Fibroblast of villous mesenchyme (primary cell): ENCODE results near the gene ZNF664. TPM values are rescaled to one million over a fixed set of nuclear protein-coding genes. Genes with fewer than 3 reads are reported as not detected.

ENCODE experiments used
- DNase-seq: peaks from one replicate; pipeline ENCODE4 v3.0.0-alpha.2; 2010; ENCODE audit warnings: low read depth
- H3K4me3 ChIP-seq: 2 replicates; pipeline ENCODE4 v1.5.1; 2011; ENCODE audit warnings: low read depth, mild to moderate bottlenecking, low read length
- CTCF ChIP-seq: IDR thresholded peaks from 2 replicates; pipeline ENCODE4 v1.5.1; 2012; ENCODE audit warnings: low read depth, mild to moderate bottlenecking, low read length; ENCODE audit not compliant: insufficient read depth
- total RNA-seq: library from RNA; depleted of rRNA; stranded (reverse); fragments of >200 nt; gene quantifications from 2 replicates; pipeline ENCODE4 v1.2.3, GENCODE V29; 2012

Gene ZNF664
- total RNA-seq, 1 donor: 46.2 TPM

- no peak overlapping the region for H3K4me3 ChIP-seq
- no peak for DNase-seq
- TF ChIP-seq CTCF: no peak
Observed at GRCh38 chr12:123982269-123982668, 9.3 kb downstream of the ZNF664 start.

- DNase-seq: peak; percentile 87
Observed at GRCh38 chr12:123983822-123984485, 10.9 kb downstream of the ZNF664 start.

GRCh38 chr12:123984903-123985302 is 11.9 kb downstream of the ZNF664 start:
- no peak overlapping the region for H3K4me3 ChIP-seq
- TF ChIP-seq CTCF: no peak

More at GRCh38 chr12:123983822-123984485, 10.9 kb downstream of the ZNF664 start:
- peak; percentile 76 for TF ChIP-seq CTCF
- no peak overlapping the region for H3K4me3 ChIP-seq

GRCh38 chr12:123986374-123986965 is 13.5 kb downstream of the ZNF664 start:
- no peak for TF ChIP-seq CTCF
- DNase-seq: peak; percentile 41
- H3K4me3 ChIP-seq: no peak overlapping the region

More at GRCh38 chr12:123984903-123985302, 11.9 kb downstream of the ZNF664 start:
- DNase-seq: no peak

- TF ChIP-seq CTCF: no peak
- no peak overlapping the region for H3K4me3 ChIP-seq
Observed at GRCh38 chr12:123987022-123987421, 14.0 kb downstream of the ZNF664 start.

GRCh38 chr12:123989168-123989567 is 16.2 kb downstream of the ZNF664 start:
- TF ChIP-seq CTCF: no peak
- no peak for DNase-seq
- H3K4me3 ChIP-seq: no peak overlapping the region

More at GRCh38 chr12:123987022-123987421, 14.0 kb downstream of the ZNF664 start:
- no peak for DNase-seq
